IMR-90 (cell line): ENCODE data around the gene GFER. TPM values are rescaled to one million over a fixed set of nuclear protein-coding genes. Genes with fewer than 3 reads are reported as not detected.

Experiments
- ATAC-seq: fragments of 200-7000 bp; cut with Tn5 transposase; 2 replicates; pipeline ENCODE4 v1.9.1; 2020; ENCODE audit warnings: low read depth, mild to moderate bottlenecking, moderate library complexity
- BruUV-seq: library from RNA; stranded (reverse); fragments of 400-500 nt; replicated peaks from 2 replicates; lab custom pipeline; 2021; lab: Mats Ljungman, UMichigan
- CTCF ChIA-PET: fragments of 300-600 bp; formaldehyde crosslinking; extraction: SDS; loops from one replicate; lab custom pipeline; 2021; ENCODE audit warnings: antibody characterized with exemption; lab: Yijun Ruan, JAX
- POLR2A ChIA-PET: fragments of 300-600 bp; sonication (Branson Sonifier 250); formaldehyde crosslinking; loops from one replicate; lab custom pipeline; 2022; ENCODE audit warnings: antibody characterized with exemption; ENCODE audit not compliant: unreplicated experiment; lab: Charles Lee
- DNase-seq: peaks from one replicate; pipeline ENCODE4 v3.0.0; 2013
- H2AFZ ChIP-seq: replicated peaks from 2 replicates; pipeline ENCODE3; 2013; ENCODE audit warnings: low read length, mild to moderate bottlenecking; ENCODE audit not compliant: poor library complexity
- H2AK5ac ChIP-seq: 2 replicates; pipeline ENCODE4 v1.6.1; 2013; ENCODE audit warnings: low read depth, low read length, inconsistent platforms
- H2AK9ac ChIP-seq: replicated peaks from 2 replicates; pipeline ENCODE3; 2013; ENCODE audit warnings: mild to moderate bottlenecking, low read depth, low read length, moderate library complexity; ENCODE audit not compliant: poor library complexity
- H2BK120ac ChIP-seq: 2 replicates; pipeline ENCODE4 v1.6.1; 2013; ENCODE audit warnings: low read depth, low read length, inconsistent platforms
- H2BK15ac ChIP-seq: 3 replicates; pipeline ENCODE4 v1.6.1; 2013; ENCODE audit warnings: low read depth, low read length, inconsistent platforms
- H2BK20ac ChIP-seq: 2 replicates; pipeline ENCODE4 v1.6.1; 2013; ENCODE audit warnings: low read depth, mild to moderate bottlenecking, inconsistent platforms, low read length, moderate library complexity
- H2BK5ac ChIP-seq: 2 replicates; pipeline ENCODE4 v1.6.1; 2013; ENCODE audit warnings: mild to moderate bottlenecking, low read depth, low read length, inconsistent platforms; ENCODE audit not compliant: poor library complexity, severe bottlenecking
- H3K14ac ChIP-seq: replicated peaks from 2 replicates; pipeline ENCODE4 v1.6.1; 2013; ENCODE audit warnings: low read depth, low read length, inconsistent platforms
- H3K18ac ChIP-seq: 2 replicates; pipeline ENCODE4 v1.6.1; 2013; ENCODE audit warnings: low read depth, low read length, control low read depth
- H3K23ac ChIP-seq: 2 replicates; pipeline ENCODE4 v1.6.1; 2013; ENCODE audit warnings: low read depth, low read length, inconsistent platforms
- H3K27ac ChIP-seq: 2 replicates; pipeline ENCODE4 v1.5.1; 2013; ENCODE audit warnings: mild to moderate bottlenecking, control low read depth, low read length; ENCODE audit not compliant: insufficient read depth
- H3K27me3 ChIP-seq: 2 replicates; pipeline ENCODE4 v1.6.1; 2013; ENCODE audit warnings: low read length; ENCODE audit not compliant: control insufficient read depth, insufficient read depth
- H3K36me3 ChIP-seq: 2 replicates; pipeline ENCODE4 v1.6.1; 2013; ENCODE audit warnings: low read length, mixed read lengths; ENCODE audit not compliant: control insufficient read depth, insufficient read depth
- H3K4ac ChIP-seq: 2 replicates; pipeline ENCODE4 v1.6.1; 2013; ENCODE audit warnings: low read depth, low read length, inconsistent platforms
- H3K4me1 ChIP-seq: 2 replicates; pipeline ENCODE4 v1.6.1; 2013; ENCODE audit warnings: low read length, mixed read lengths; ENCODE audit not compliant: control insufficient read depth, insufficient read depth
- H3K4me2 ChIP-seq: 2 replicates; pipeline ENCODE4 v1.6.1; 2013; ENCODE audit warnings: low read depth, mild to moderate bottlenecking, control low read depth, low read length, moderate library complexity
- H3K4me3 ChIP-seq: 2 replicates; pipeline ENCODE4 v1.5.1; 2013; ENCODE audit warnings: low read depth, mild to moderate bottlenecking, control low read depth, low read length, moderate library complexity; ENCODE audit not compliant: insufficient read depth
- H3K56ac ChIP-seq: 2 replicates; pipeline ENCODE4 v1.6.1; 2013; ENCODE audit warnings: low read length, inconsistent platforms; ENCODE audit not compliant: insufficient read depth; ENCODE audit errors: extremely low read depth
- H3K79me1 ChIP-seq, 2 experiments: 2 replicates each; pipeline ENCODE4 v1.6.1; 2013; ENCODE audit warnings: low read length in 2 of 2, inconsistent platforms in 1 of 2, low read depth in 1 of 2
- H3K9ac ChIP-seq: 2 replicates; pipeline ENCODE4 v1.6.1; 2013; ENCODE audit warnings: low read depth, low read length, control low read depth
- H3K9me1 ChIP-seq: 2 replicates; pipeline ENCODE4 v1.6.1; 2013; ENCODE audit warnings: low read length, inconsistent platforms; ENCODE audit not compliant: insufficient read depth
- H3K9me3 ChIP-seq: 2 replicates; pipeline ENCODE4 v1.6.1; 2013; ENCODE audit warnings: low read length; ENCODE audit not compliant: control insufficient read depth, insufficient read depth
- H4K20me1 ChIP-seq: 2 replicates; pipeline ENCODE4 v1.6.1; 2013; ENCODE audit warnings: low read length, inconsistent platforms; ENCODE audit not compliant: insufficient read depth
- H4K5ac ChIP-seq: 2 replicates; pipeline ENCODE4 v1.6.1; 2013; ENCODE audit warnings: mild to moderate bottlenecking, low read depth, low read length, control low read depth
- H4K8ac ChIP-seq, 2 experiments: 2 replicates each; pipeline ENCODE4 v1.6.1; 2013; ENCODE audit warnings: low read depth in 2 of 2, low read length in 2 of 2, control low read depth in 1 of 2, inconsistent platforms in 1 of 2
- H4K91ac ChIP-seq: 2 replicates; pipeline ENCODE4 v1.6.1; 2013; ENCODE audit warnings: low read depth, low read length, inconsistent platforms; ENCODE audit not compliant: insufficient read depth
- BHLHE40 ChIP-seq: fragments of 150-350 bp; IDR thresholded peaks from 2 replicates; pipeline ENCODE4 v1.6.1; 2016; ENCODE audit warnings: mild to moderate bottlenecking, low read depth, low read length
- MAFK ChIP-seq: IDR thresholded peaks from 2 replicates; pipeline ENCODE4 v1.6.1; 2012; ENCODE audit warnings: low read depth, low read length, improper control_type of control experiment
- MXI1 ChIP-seq: IDR thresholded peaks from 2 replicates; pipeline ENCODE4 v1.6.1; 2012; ENCODE audit warnings: low read depth, mild to moderate bottlenecking, low read length, moderate library complexity, borderline replicate concordance
- NFE2L2 ChIP-seq: fragments of 150-350 bp; IDR thresholded peaks from 2 replicates; pipeline ENCODE4 v1.6.1; 2016; ENCODE audit warnings: low read depth, mild to moderate bottlenecking, low read length
- RAD21 ChIP-seq: IDR thresholded peaks from 2 replicates; pipeline ENCODE4 v1.6.1; 2012; ENCODE audit warnings: low read length, improper control_type of control experiment
- RCOR1 ChIP-seq: IDR thresholded peaks from 2 replicates; pipeline ENCODE4 v1.6.1; 2012; ENCODE audit warnings: mild to moderate bottlenecking, low read length, improper control_type of control experiment; ENCODE audit not compliant: insufficient replicate concordance
- RFX5 ChIP-seq: IDR thresholded peaks from 2 replicates; pipeline ENCODE4 v1.8.0; 2012; ENCODE audit warnings: low read depth, mild to moderate bottlenecking, low read length, moderate library complexity
- WGBS, 2 experiments: methylation state at CpG; one replicate each; pipeline versions ENCODE4 v1.1.5 to v1.1.7; 2013; ENCODE audit warnings: missing lambda C conversion rate in 2 of 2; ENCODE audit not compliant: insufficient read length in 1 of 2; ENCODE audit errors: extremely low coverage in 2 of 2; 5-methylcytosine and 5-hydroxymethylcytosine counted together
- dilution Hi-C: fragments of 300-500 bp; cut with HindIII; formaldehyde crosslinking; loops from one replicate; pipeline ENCODE4 v1.14.3; 2018; ENCODE audit warnings: low sequenced_read_pairs; ENCODE audit not compliant: unreplicated experiment
- in situ Hi-C: fragments of 300-500 bp; cut with MboI; formaldehyde crosslinking; loops from 3 replicates; pipeline ENCODE4 v1.14.3; 2019; ENCODE audit warnings: low sequenced_read_pairs, inconsistent platforms, mixed read lengths
- intact Hi-C: fragments of 100-400 bp; cut with micrococcal nuclease; formaldehyde crosslinking; loops from 2 replicates; pipeline ENCODE4 v1.10.0; 2022
- polyA plus RNA-seq, 3 experiments: library from polyadenylated mRNA; depleted of rRNA; stranded (reverse); fragments of >200 nt; gene quantifications; 2 replicates each; pipeline ENCODE4 v1.2.3, GENCODE V29; 2012; ENCODE audit warnings: low replicate concordance in 1 of 3
- total RNA-seq: library from RNA; depleted of rRNA; stranded (reverse); fragments of >200 nt; gene quantifications from 2 replicates; pipeline ENCODE4 v1.2.3, GENCODE V29; 2012
- TF ChIP-seq, protein P1 (sequence below): fragments of 150-350 bp; IDR thresholded peaks from 2 replicates; pipeline ENCODE4 v1.6.1; 2017; ENCODE audit warnings: mild to moderate bottlenecking, antibody characterized with exemption, low read length, low read depth
- TF ChIP-seq, protein P2 (sequence below): fragments of 150-350 bp; IDR thresholded peaks from 2 replicates; pipeline ENCODE4 v1.6.1; 2016; ENCODE audit warnings: low read depth, mild to moderate bottlenecking, low read length, moderate library complexity, borderline replicate concordance
- TF ChIP-seq, protein P3 (sequence below): conservative IDR thresholded peaks from 2 replicates; pipeline ENCODE4 v1.5.1; 2012; ENCODE audit warnings: mild to moderate bottlenecking, low read depth, low read length, improper control_type of control experiment

GFER gene
- total and polyA plus RNA-seq, 2 of the 4 experiments (the other 2 are of a cell fraction), result 6.8 to 19.8 TPM

DNA sequence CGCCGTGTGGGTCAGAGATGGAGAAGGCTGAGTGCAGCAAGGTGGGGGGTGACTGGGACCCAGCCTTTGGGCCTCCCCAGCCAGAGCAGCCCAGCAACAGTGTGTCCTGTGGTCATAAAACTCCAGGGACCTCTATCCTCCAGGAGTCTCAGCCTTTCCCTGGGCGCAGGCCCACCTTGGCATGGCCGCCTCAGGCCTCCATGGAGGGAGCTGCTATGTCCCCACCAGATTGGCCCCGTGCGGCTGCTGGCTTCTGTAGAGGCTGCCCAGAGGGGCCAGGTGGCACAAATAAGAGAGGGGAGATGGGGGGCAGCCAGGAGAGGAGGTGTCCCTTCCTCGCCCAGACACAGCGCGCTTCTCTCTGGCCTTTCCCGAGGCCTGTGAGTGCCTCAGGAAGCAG, 3.2 kb downstream of the GFER start:
- no TSS peak for BruUV-seq
- H4K91ac ChIP-seq, result no peak overlapping the region
- H4K5ac ChIP-seq, result no peak overlapping the region
- intact Hi-C loops, result no loop called here
- no peak overlapping the region for H2BK5ac ChIP-seq
- ChIA-PET CTCF (no interaction called here), POLR2A (no interaction called here)
- H2BK15ac ChIP-seq, result no peak overlapping the region
- no peak overlapping the region for H2BK120ac ChIP-seq
- H3K27ac ChIP-seq, result no peak overlapping the region
- H3K18ac ChIP-seq, result no peak overlapping the region
- no peak overlapping the region for H2AK5ac ChIP-seq
- no peak overlapping the region for H4K8ac ChIP-seq
- no peaks in the 10 kb centered on the region; the same call in 1 of the 2 replicates for H4K20me1 ChIP-seq
- no CpG with 5 or more reads among the region's 10 CpGs for WGBS, 2 experiments
- dilution Hi-C loops, result no loop called here
- H3K4me2 ChIP-seq, result no peak overlapping the region
- no peak for DNase-seq
- no peak overlapping the region for H2AK9ac ChIP-seq
- H3K14ac ChIP-seq, result no peak overlapping the region
- H3K27me3 ChIP-seq, result peaks cover 23% of the 10 kb centered on the region
- peaks cover 14% of the 10 kb centered on the region for H3K4me1 ChIP-seq
- no peaks in the 10 kb centered on the region for H3K9me3 ChIP-seq
- ATAC-seq, result no peak
- H3K4me3 ChIP-seq, result no peak overlapping the region
- H3K9me1 ChIP-seq, result peaks cover 9% of the 10 kb centered on the region
- H3K23ac ChIP-seq, result no peak overlapping the region
- no peak overlapping the region for H3K9ac ChIP-seq
- peaks cover 21 to 29% of the 10 kb centered on the region in 2 experiments for H3K79me1 ChIP-seq
- H3K36me3 ChIP-seq, result peaks cover 13% of the 10 kb centered on the region
- H3K56ac ChIP-seq, result no peak overlapping the region
- no peak overlapping the region for H3K4ac ChIP-seq
- TF ChIP-seq NFE2L2 (no peak), MAFK (no peak), MXI1 (no peak), RFX5 (no peak), BHLHE40 (no peak), RAD21 (no peak), RCOR1 (no peak)
- TF ChIP-seq, protein P1, sequence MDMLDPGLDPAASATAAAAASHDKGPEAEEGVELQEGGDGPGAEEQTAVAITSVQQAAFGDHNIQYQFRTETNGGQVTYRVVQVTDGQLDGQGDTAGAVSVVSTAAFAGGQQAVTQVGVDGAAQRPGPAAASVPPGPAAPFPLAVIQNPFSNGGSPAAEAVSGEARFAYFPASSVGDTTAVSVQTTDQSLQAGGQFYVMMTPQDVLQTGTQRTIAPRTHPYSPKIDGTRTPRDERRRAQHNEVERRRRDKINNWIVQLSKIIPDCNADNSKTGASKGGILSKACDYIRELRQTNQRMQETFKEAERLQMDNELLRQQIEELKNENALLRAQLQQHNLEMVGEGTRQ, result no peak
- TF ChIP-seq, protein P2, sequence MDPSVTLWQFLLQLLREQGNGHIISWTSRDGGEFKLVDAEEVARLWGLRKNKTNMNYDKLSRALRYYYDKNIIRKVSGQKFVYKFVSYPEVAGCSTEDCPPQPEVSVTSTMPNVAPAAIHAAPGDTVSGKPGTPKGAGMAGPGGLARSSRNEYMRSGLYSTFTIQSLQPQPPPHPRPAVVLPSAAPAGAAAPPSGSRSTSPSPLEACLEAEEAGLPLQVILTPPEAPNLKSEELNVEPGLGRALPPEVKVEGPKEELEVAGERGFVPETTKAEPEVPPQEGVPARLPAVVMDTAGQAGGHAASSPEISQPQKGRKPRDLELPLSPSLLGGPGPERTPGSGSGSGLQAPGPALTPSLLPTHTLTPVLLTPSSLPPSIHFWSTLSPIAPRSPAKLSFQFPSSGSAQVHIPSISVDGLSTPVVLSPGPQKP, result no peak
- TF ChIP-seq, protein P3, sequence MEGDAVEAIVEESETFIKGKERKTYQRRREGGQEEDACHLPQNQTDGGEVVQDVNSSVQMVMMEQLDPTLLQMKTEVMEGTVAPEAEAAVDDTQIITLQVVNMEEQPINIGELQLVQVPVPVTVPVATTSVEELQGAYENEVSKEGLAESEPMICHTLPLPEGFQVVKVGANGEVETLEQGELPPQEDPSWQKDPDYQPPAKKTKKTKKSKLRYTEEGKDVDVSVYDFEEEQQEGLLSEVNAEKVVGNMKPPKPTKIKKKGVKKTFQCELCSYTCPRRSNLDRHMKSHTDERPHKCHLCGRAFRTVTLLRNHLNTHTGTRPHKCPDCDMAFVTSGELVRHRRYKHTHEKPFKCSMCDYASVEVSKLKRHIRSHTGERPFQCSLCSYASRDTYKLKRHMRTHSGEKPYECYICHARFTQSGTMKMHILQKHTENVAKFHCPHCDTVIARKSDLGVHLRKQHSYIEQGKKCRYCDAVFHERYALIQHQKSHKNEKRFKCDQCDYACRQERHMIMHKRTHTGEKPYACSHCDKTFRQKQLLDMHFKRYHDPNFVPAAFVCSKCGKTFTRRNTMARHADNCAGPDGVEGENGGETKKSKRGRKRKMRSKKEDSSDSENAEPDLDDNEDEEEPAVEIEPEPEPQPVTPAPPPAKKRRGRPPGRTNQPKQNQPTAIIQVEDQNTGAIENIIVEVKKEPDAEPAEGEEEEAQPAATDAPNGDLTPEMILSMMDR, result no peak
- H2BK20ac ChIP-seq, result no peak overlapping the region
- H2AFZ ChIP-seq, result no peak overlapping the region
- in situ Hi-C loops, result no loop called here
